MM.1S (cell line): ENCODE data around the gene EFEMP2.

Source experiments
- DNase-seq: peaks from one replicate; pipeline ENCODE4 v3.0.0-alpha.2; 2015
- H2AFZ ChIP-seq: fragments of 300-600 bp; sonication (generic); 2 replicates; pipeline ENCODE4 v1.6.0; 2016; ENCODE audit warnings: antibody characterized with exemption, low read length
- H3F3A ChIP-seq: fragments of 300-600 bp; sonication (generic); 2 replicates; pipeline ENCODE4 v1.6.1; 2016; ENCODE audit warnings: mild to moderate bottlenecking, antibody characterized with exemption, low read length, moderate library complexity, mixed read lengths; ENCODE audit not compliant: insufficient read depth
- H3K27ac ChIP-seq: fragments of 300-600 bp; sonication (generic); 2 replicates; pipeline ENCODE4 v1.5.1; 2016; ENCODE audit warnings: mild to moderate bottlenecking, low read length
- H3K27me3 ChIP-seq: fragments of 300-600 bp; sonication (generic); replicated peaks from 2 replicates; pipeline ENCODE4 v1.6.0; 2016; ENCODE audit warnings: low read length; ENCODE audit not compliant: insufficient read depth
- H3K36me3 ChIP-seq: fragments of 300-600 bp; sonication (generic); replicated peaks from 2 replicates; pipeline ENCODE4 v1.6.1; 2016; ENCODE audit warnings: mild to moderate bottlenecking, low read length, mixed read lengths; ENCODE audit not compliant: insufficient read depth
- H3K4me1 ChIP-seq: fragments of 300-600 bp; sonication (generic); 2 replicates; pipeline ENCODE4 v1.6.1; 2016; ENCODE audit warnings: low read length, mixed read lengths
- H3K4me2 ChIP-seq: fragments of 300-600 bp; sonication (generic); 2 replicates; pipeline ENCODE4 v1.6.0; 2016; ENCODE audit warnings: low read depth, low read length
- H3K4me3 ChIP-seq: fragments of 300-600 bp; sonication (generic); 2 replicates; pipeline ENCODE4 v1.5.1; 2016; ENCODE audit warnings: low read length, mixed read lengths
- H3K79me2 ChIP-seq: fragments of 300-600 bp; sonication (generic); 2 replicates; pipeline ENCODE4 v1.6.1; 2016; ENCODE audit warnings: mixed run types, low read length, mixed read lengths
- H3K9ac ChIP-seq: fragments of 300-600 bp; sonication (generic); 2 replicates; pipeline ENCODE4 v1.6.1; 2016; ENCODE audit warnings: low read length, mixed read lengths
- H3K9me2 ChIP-seq: fragments of 300-600 bp; sonication (generic); replicated peaks from 2 replicates; pipeline ENCODE4 v1.6.1; 2016; ENCODE audit warnings: mild to moderate bottlenecking, low read length, mixed read lengths; ENCODE audit not compliant: insufficient read depth
- H3K9me3 ChIP-seq: fragments of 300-600 bp; sonication (generic); replicated peaks from 2 replicates; pipeline ENCODE4 v1.6.1; 2016; ENCODE audit warnings: mild to moderate bottlenecking, low read length, mixed read lengths; ENCODE audit not compliant: insufficient read depth
- H4K20me1 ChIP-seq: fragments of 300-600 bp; sonication (generic); 2 replicates; pipeline ENCODE4 v1.6.1; 2016; ENCODE audit warnings: mild to moderate bottlenecking, low read length, moderate library complexity, mixed read lengths; ENCODE audit not compliant: insufficient read depth
- EZH2 ChIP-seq: fragments of 300-600 bp; sonication (generic); optimal IDR thresholded peaks from 2 replicates; pipeline ENCODE3; 2017; ENCODE audit warnings: low read depth, mild to moderate bottlenecking, antibody characterized with exemption, low read length, mixed read lengths
- EZH2phosphoT487 ChIP-seq: fragments of 300-600 bp; sonication (generic); IDR thresholded peaks from 2 replicates; pipeline ENCODE4 v1.6.1; 2018; ENCODE audit warnings: antibody characterized with exemption, low read length
- TF ChIP-seq, protein P1 (sequence below): fragments of 300-600 bp; sonication (generic); IDR thresholded peaks from 2 replicates; pipeline ENCODE4 v1.5.1; 2016; ENCODE audit warnings: antibody characterized with exemption, low read length, mixed read lengths

The EFEMP2 gene

GRCh38 chr11:65854161-65854592 lies 18.4 kb downstream of the EFEMP2 start:
- no peak overlapping the region for H3K27ac ChIP-seq
- no peak overlapping the region for H3K4me2 ChIP-seq
- DNase-seq = no peak
- peaks cover 28% of the 10 kb centered on the region for H4K20me1 ChIP-seq
- peaks cover 39% of the 10 kb centered on the region for H3K79me2 ChIP-seq
- peaks cover 40% of the 10 kb centered on the region for H3F3A ChIP-seq
- H3K4me1 ChIP-seq = 0 out of 2 replicates have a peak, but pooled peaks cover 8% of the 10 kb centered on the region
- H3K9me2 ChIP-seq = no peaks in the 10 kb centered on the region
- no peak overlapping the region for H3K4me3 ChIP-seq
- H2AFZ ChIP-seq = no peak overlapping the region
- TF ChIP-seq, protein P1, sequence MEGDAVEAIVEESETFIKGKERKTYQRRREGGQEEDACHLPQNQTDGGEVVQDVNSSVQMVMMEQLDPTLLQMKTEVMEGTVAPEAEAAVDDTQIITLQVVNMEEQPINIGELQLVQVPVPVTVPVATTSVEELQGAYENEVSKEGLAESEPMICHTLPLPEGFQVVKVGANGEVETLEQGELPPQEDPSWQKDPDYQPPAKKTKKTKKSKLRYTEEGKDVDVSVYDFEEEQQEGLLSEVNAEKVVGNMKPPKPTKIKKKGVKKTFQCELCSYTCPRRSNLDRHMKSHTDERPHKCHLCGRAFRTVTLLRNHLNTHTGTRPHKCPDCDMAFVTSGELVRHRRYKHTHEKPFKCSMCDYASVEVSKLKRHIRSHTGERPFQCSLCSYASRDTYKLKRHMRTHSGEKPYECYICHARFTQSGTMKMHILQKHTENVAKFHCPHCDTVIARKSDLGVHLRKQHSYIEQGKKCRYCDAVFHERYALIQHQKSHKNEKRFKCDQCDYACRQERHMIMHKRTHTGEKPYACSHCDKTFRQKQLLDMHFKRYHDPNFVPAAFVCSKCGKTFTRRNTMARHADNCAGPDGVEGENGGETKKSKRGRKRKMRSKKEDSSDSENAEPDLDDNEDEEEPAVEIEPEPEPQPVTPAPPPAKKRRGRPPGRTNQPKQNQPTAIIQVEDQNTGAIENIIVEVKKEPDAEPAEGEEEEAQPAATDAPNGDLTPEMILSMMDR = no peak
- TF ChIP-seq EZH2phosphoT487 (no peak), EZH2 (no peak)
- H3K9me3 ChIP-seq = no peaks in the 10 kb centered on the region
- H3K36me3 ChIP-seq = peaks cover 24% of the 10 kb centered on the region
- no peak overlapping the region for H3K9ac ChIP-seq
- H3K27me3 ChIP-seq = no peaks in the 10 kb centered on the region

GRCh38 chr11:65853246-65853979 lies 19.2 kb downstream of the EFEMP2 start:
- Histone ChIP-seq H3F3A (peaks cover 32% of the 10 kb centered on the region), H3K4me3 (no peak overlapping the region), H3K9me2 (no peaks in the 10 kb centered on the region), H2AFZ (no peak overlapping the region), H3K4me2 (no peak overlapping the region), H3K79me2 (peaks cover 39% of the 10 kb centered on the region), H4K20me1 (peaks cover 28% of the 10 kb centered on the region), H3K36me3 (peaks cover 24% of the 10 kb centered on the region), H3K9me3 (no peaks in the 10 kb centered on the region), H3K9ac (no peak overlapping the region), H3K27me3 (no peaks in the 10 kb centered on the region), H3K27ac (no peak overlapping the region), H3K4me1 (0 out of 2 replicates have a peak, but pooled peaks cover 8% of the 10 kb centered on the region)
- TF ChIP-seq, protein P1 = peak; percentile 5; the same call in 1 of the 2 replicates
- no peak for TF ChIP-seq EZH2phosphoT487
- DNase-seq = no peak

GRCh38 chr11:65852508-65853245 lies 19.9 kb downstream of the EFEMP2 start:
- TF ChIP-seq, protein P1 = no peak
- TF ChIP-seq EZH2 (no peak), EZH2phosphoT487 (no peak)
- Histone ChIP-seq H3K79me2 (peaks cover 39% of the 10 kb centered on the region), H3K36me3 (peaks cover 24% of the 10 kb centered on the region), H3K27ac (no peak overlapping the region), H3K4me3 (no peak overlapping the region), H3K9me3 (no peaks in the 10 kb centered on the region), H3K9ac (no peak overlapping the region), H3K9me2 (no peaks in the 10 kb centered on the region), H3F3A (peaks cover 28% of the 10 kb centered on the region), H3K4me2 (no peak overlapping the region), H3K4me1 (0 out of 2 replicates have a peak, but pooled peaks cover 8% of the 10 kb centered on the region), H3K27me3 (no peaks in the 10 kb centered on the region), H2AFZ (no peak overlapping the region), H4K20me1 (peaks cover 28% of the 10 kb centered on the region)
- DNase-seq = no peak
